Stimulated activated CD4-positive, alpha-beta T cell treated with anti-CD3 and anti-CD28 coated beads, Interleukin-4, amount 100 ng/mL, for 1 hour (primary cell): ENCODE results near the gene IL17RB.

ENCODE experiments used
- DNase-seq: peaks from one replicate; pipeline ENCODE4 v3.0.0-alpha.2; 2020

IL17RB gene

GRCh38 chr3:53813229-53813628 is 33.1 kb upstream of the IL17RB start:
- no peak for DNase-seq

- no peak for DNase-seq
These were observed 32.5 kb upstream of the IL17RB start for GRCh38 chr3:53813876-53814275.

GRCh38 chr3:53815067-53815466 is 31.3 kb upstream of the IL17RB start:
- DNase-seq = no peak

GRCh38 chr3:53815651-53816050 is 30.7 kb upstream of the IL17RB start:
- DNase-seq = no peak

GRCh38 chr3:53816425-53816824 is 29.9 kb upstream of the IL17RB start:
- no peak for DNase-seq

GRCh38 chr3:53817211-53817610 is 29.2 kb upstream of the IL17RB start:
- no peak for DNase-seq

GRCh38 chr3:53817809-53818208 is 28.6 kb upstream of the IL17RB start:
- DNase-seq = no peak

- no peak for DNase-seq
These were observed 27.9 kb upstream of the IL17RB start for GRCh38 chr3:53818221-53819162.

- no peak for DNase-seq
These were observed 27.1 kb upstream of the IL17RB start for GRCh38 chr3:53819163-53819868.

- DNase-seq = no peak
These were observed 26.3 kb upstream of the IL17RB start for GRCh38 chr3:53820084-53820483.

- no peak for DNase-seq
These were observed 25.4 kb upstream of the IL17RB start for GRCh38 chr3:53820756-53821580.

- DNase-seq = no peak
These were observed 24.7 kb upstream of the IL17RB start for GRCh38 chr3:53821631-53822121.

- DNase-seq = no peak
These were observed 24.0 kb upstream of the IL17RB start for GRCh38 chr3:53822331-53822741.

GRCh38 chr3:53823026-53823955 is 23.1 kb upstream of the IL17RB start:
- DNase-seq = no peak

- DNase-seq = no peak
These were observed 22.3 kb upstream of the IL17RB start for GRCh38 chr3:53823956-53824657.

- DNase-seq = no peak
These were observed 21.6 kb upstream of the IL17RB start for GRCh38 chr3:53824795-53825194.

- DNase-seq = no peak
These were observed 20.3 kb upstream of the IL17RB start for GRCh38 chr3:53826048-53826447.

- no peak for DNase-seq
These were observed 17.8 kb upstream of the IL17RB start for GRCh38 chr3:53828581-53828980.

GRCh38 chr3:53829605-53830004 is 16.8 kb upstream of the IL17RB start:
- no peak for DNase-seq

GRCh38 chr3:53830944-53831343 is 15.4 kb upstream of the IL17RB start:
- DNase-seq = no peak

- DNase-seq = no peak
These were observed 13.2 kb upstream of the IL17RB start for GRCh38 chr3:53833053-53833645.
